Cardiac muscle cell (in vitro differentiated cells and primary cell): ENCODE data around the gene SRP68. TPM values are rescaled to one million over a fixed set of nuclear protein-coding genes. Genes with fewer than 3 reads are reported as not detected.
A peak's percentile ranks its signal among the peaks of the same experiment; 100 is the strongest.

Experiments
- DNase-seq, 2 donors: peaks; one replicate each; pipeline versions ENCODE4 v3.0.0 to v3.0.0-alpha.2; 2010 to 2017; ENCODE audit warnings: low read depth in 1 of 2, low spot score in 1 of 2
- H3K27ac ChIP-seq: fragments of 200-600 bp; sonication (generic); 2 replicates; pipeline ENCODE4 v1.5.1; 2016
- H3K27me3 ChIP-seq: fragments of 200-600 bp; sonication (generic); 2 replicates; pipeline ENCODE4 v1.6.0; 2016; ENCODE audit warnings: control low read depth
- H3K36me3 ChIP-seq: fragments of 200-600 bp; sonication (generic); 2 replicates; pipeline ENCODE4 v1.5.1; 2016; ENCODE audit warnings: control low read depth
- H3K4me1 ChIP-seq: fragments of 200-600 bp; sonication (generic); 2 replicates; pipeline ENCODE4 v1.8.1; 2017; ENCODE audit warnings: low read depth, mild to moderate bottlenecking, mixed run types
- H3K4me3 ChIP-seq: fragments of 200-600 bp; sonication (generic); 2 replicates; pipeline ENCODE4 v1.5.1; 2016; ENCODE audit warnings: mild to moderate bottlenecking
- H3K9me3 ChIP-seq: fragments of 200-600 bp; sonication (generic); 2 replicates; pipeline ENCODE4 v1.5.1; 2017; ENCODE audit warnings: low read depth, mild to moderate bottlenecking, control low read depth
- CTCF ChIP-seq: IDR thresholded peaks from 2 replicates; pipeline ENCODE4 v1.5.1; 2012; ENCODE audit warnings: low read depth, mild to moderate bottlenecking, low read length
- polyA plus RNA-seq: library from polyadenylated mRNA; unstranded; fragments of >200 nt; fragmentation: Nextera tagmentation; extraction: Ambion mirVana; gene quantifications from 2 replicates; pipeline ENCODE4 v1.2.1, GENCODE V29; 2016
- total RNA-seq: library from RNA; depleted of rRNA; stranded (reverse); fragments of >200 nt; gene quantifications from 2 replicates; pipeline ENCODE4 v1.2.3, GENCODE V29; 2016

The SRP68 gene
- total RNA-seq (33.4 and 55.4 TPM in 2 replicates), polyA plus RNA-seq (103 and 123 TPM in 2 replicates)

- peak within 1 kb of the TSS; percentile 69 for H3K4me3 ChIP-seq
- DNase-seq: peak; percentile 95 to 96
- H3K27me3 ChIP-seq: peaks cover 40% of the 10 kb centered on the region
- H3K27ac ChIP-seq: peak within 1 kb of the TSS; percentile 78
- H3K4me1 ChIP-seq: peaks cover 16% of the 10 kb centered on the region
- no peaks in the 10 kb centered on the region for H3K9me3 ChIP-seq
- peaks cover 6% of the 10 kb centered on the region for H3K36me3 ChIP-seq
- no peak for TF ChIP-seq CTCF
These were observed at the start of gene SRP68 for GRCh38 chr17:76072148-76072858. TSS of gene SRP68 (minus strand) at chr17:76072517. CDS start at chr17:76072491, 26 bp downstream.

- no peaks in the 10 kb centered on the region for H3K4me1 ChIP-seq
- H3K27ac ChIP-seq: no peak overlapping the region
- no peaks in the 10 kb centered on the region for H3K27me3 ChIP-seq
- TF ChIP-seq CTCF: no peak
- no peaks in the 10 kb centered on the region for H3K36me3 ChIP-seq
- no peaks in the 10 kb centered on the region for H3K9me3 ChIP-seq
- DNase-seq: peak in 1 of 2 donors; percentile 46
- no peak overlapping the region for H3K4me3 ChIP-seq
These were observed 49.7 kb upstream of the SRP68 start for GRCh38 chr17:76121932-76122430.

- TF ChIP-seq CTCF: no peak
- Histone ChIP-seq H3K4me3 (no peak overlapping the region), H3K9me3 (no peaks in the 10 kb centered on the region), H3K27ac (no peak overlapping the region), H3K4me1 (no peaks in the 10 kb centered on the region), H3K27me3 (no peaks in the 10 kb centered on the region), H3K36me3 (no peaks in the 10 kb centered on the region)
- DNase-seq: no peak
These were observed 48.3 kb upstream of the SRP68 start for GRCh38 chr17:76120658-76121008.

- Histone ChIP-seq H3K4me3 (no peak overlapping the region), H3K27me3 (no peaks in the 10 kb centered on the region), H3K4me1 (no peaks in the 10 kb centered on the region), H3K27ac (no peak overlapping the region), H3K36me3 (no peaks in the 10 kb centered on the region), H3K9me3 (no peaks in the 10 kb centered on the region)
- DNase-seq: no peak
- no peak for TF ChIP-seq CTCF
These were observed 47.4 kb upstream of the SRP68 start for GRCh38 chr17:76119409-76120371.

GRCh38 chr17:76115138-76115754 is 42.9 kb upstream of the SRP68 start:
- no peak for DNase-seq
- no peak overlapping the region for H3K27ac ChIP-seq
- no peak overlapping the region for H3K4me3 ChIP-seq
- no peaks in the 10 kb centered on the region for H3K27me3 ChIP-seq
- H3K36me3 ChIP-seq: no peaks in the 10 kb centered on the region
- H3K4me1 ChIP-seq: no peaks in the 10 kb centered on the region
- H3K9me3 ChIP-seq: no peaks in the 10 kb centered on the region
- no peak for TF ChIP-seq CTCF
